Stimulated activated effector memory CD8-positive, alpha-beta T cell treated with anti-CD3 and anti-CD28 coated beads, Interleukin-12 subunit alpha, Interleukin-12 subunit beta, amount 100 ng/mL, for 72 hours (primary cell): ENCODE data around the gene ARVCF.

Experiments used
- ATAC-seq: fragments of 150-1000 bp; cut with Tn5 transposase; 2 replicates; pipeline ENCODE4 v1.10.0; 2021
- DNase-seq, 2 donors: peaks; one replicate each; pipeline ENCODE4 v3.0.0; 2021 to 2022; ENCODE audit warnings: low spot score in 2 of 2
- H3K27ac Mint-ChIP-seq: one replicate; pipeline ENCODE4 v1.8.0; 2022; ENCODE audit warnings: mild to moderate bottlenecking, mixed read lengths
- H3K36me3 Mint-ChIP-seq: one replicate; pipeline ENCODE4 v1.8.0; 2022; ENCODE audit warnings: mild to moderate bottlenecking, mixed read lengths
- H3K4me1 Mint-ChIP-seq: one replicate; pipeline ENCODE4 v1.8.0; 2022; ENCODE audit warnings: mixed read lengths
- H3K4me3 Mint-ChIP-seq: one replicate; pipeline ENCODE4 v1.8.0; 2022; ENCODE audit warnings: mild to moderate bottlenecking, mixed read lengths
- H3K9me3 Mint-ChIP-seq: one replicate; pipeline ENCODE4 v1.8.0; 2022; ENCODE audit warnings: mixed read lengths

The ARVCF gene

GRCh38 chr22:19972652-19973550 is 43.7 kb downstream of the ARVCF start:
- ATAC-seq (no peak), DNase-seq (no peak)
- H3K27ac Mint-ChIP-seq, result no peak overlapping the region
- peaks cover 6% of the 10 kb centered on the region for H3K36me3 Mint-ChIP-seq
- H3K9me3 Mint-ChIP-seq, result no peaks in the 10 kb centered on the region
- peaks cover 27% of the 10 kb centered on the region for H3K4me1 Mint-ChIP-seq
- no peak overlapping the region for H3K4me3 Mint-ChIP-seq

- DNase-seq, result no peak
- H3K4me3 Mint-ChIP-seq, result no peak overlapping the region
- H3K4me1 Mint-ChIP-seq, result peaks cover 27% of the 10 kb centered on the region
- H3K27ac Mint-ChIP-seq, result peak overlapping the region; percentile 86
- no peaks in the 10 kb centered on the region for H3K9me3 Mint-ChIP-seq
- no peak for ATAC-seq
- peaks cover 7% of the 10 kb centered on the region for H3K36me3 Mint-ChIP-seq
Observed at GRCh38 chr22:19972251-19972650, 44.4 kb downstream of the ARVCF start.

DNA sequence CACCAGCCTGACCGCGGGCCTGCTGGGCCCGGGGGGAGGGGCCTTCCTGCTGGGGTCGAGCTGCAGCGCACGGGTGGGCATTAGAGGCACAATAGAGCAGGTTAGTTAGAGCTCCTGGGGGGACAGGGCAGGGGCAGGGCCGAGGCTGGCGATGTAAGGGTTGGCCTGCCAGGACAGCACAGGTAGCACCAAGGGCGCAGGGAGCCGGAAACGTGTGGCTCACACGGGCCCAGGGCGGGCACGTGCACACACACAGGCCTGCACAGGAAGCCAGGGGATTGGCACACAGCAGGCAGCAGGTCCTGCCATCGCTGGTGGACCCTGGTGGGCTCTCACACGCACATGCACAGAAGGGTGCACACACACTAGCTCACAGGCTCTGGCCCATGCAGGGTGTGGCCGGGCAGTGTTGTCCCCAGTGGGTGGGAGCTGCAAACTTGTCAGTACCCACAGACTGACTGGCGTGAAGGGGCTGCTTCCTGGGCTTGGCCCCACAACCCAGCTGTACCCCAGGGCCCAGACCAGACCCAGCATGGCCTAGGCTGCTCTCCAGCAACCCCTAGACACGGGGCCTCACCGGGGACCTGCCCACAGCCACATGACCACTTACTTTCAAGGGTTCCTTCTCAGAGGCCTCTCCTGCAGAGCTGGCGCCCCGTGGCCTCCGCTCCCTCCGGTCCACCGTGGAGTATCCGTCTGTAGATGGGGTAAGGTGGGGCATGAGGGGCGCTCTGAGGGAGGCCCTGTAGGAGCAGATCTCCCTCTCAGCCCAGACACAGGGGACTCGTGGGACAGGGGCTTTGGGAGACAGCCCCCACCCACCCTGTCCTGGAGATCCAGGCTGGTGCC is 45.1 kb downstream of the ARVCF start:
- no peak for DNase-seq
- Mint-ChIP-seq H3K27ac (peak overlapping the region; percentile 86), H3K4me1 (peaks cover 32% of the 10 kb centered on the region), H3K9me3 (no peaks in the 10 kb centered on the region), H3K4me3 (no peak overlapping the region), H3K36me3 (peaks cover 15% of the 10 kb centered on the region)
- ATAC-seq, result no peak

- no peaks in the 10 kb centered on the region for H3K9me3 Mint-ChIP-seq
- H3K4me1 Mint-ChIP-seq, result peaks cover 32% of the 10 kb centered on the region
- no peak overlapping the region for H3K4me3 Mint-ChIP-seq
- DNase-seq (peak; percentile 81 to 90), ATAC-seq (peak; percentile 79)
- H3K36me3 Mint-ChIP-seq, result peaks cover 20% of the 10 kb centered on the region
- H3K27ac Mint-ChIP-seq, result peak overlapping the region; percentile 58
Observed at GRCh38 chr22:19970479-19971275, 45.9 kb downstream of the ARVCF start.

DNA sequence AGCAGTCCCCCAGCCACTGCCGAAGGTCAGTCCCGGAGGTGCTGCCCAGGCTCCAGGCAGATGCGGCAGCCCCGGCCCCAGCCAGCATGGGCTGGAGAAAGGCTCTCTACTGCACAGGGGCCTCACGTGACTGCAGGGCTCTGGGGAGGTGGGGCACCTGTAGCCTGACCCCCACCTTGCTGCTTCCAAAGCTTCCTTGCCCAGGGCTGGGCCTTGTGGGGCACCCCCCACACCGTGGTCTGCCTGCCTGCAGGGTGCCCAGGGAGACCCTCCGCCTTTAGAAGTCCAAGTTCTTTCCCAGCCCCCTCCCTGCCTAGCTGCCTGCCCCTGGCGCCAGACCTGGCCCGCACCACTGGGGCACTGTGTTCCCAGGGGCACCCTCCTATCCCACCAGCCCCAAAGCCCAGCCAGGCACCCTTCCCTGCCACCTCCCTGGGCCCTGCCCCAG is 46.6 kb downstream of the ARVCF start:
- Mint-ChIP-seq H3K4me3 (no peak overlapping the region), H3K36me3 (peaks cover 21% of the 10 kb centered on the region), H3K4me1 (peaks cover 27% of the 10 kb centered on the region), H3K9me3 (no peaks in the 10 kb centered on the region), H3K27ac (peak overlapping the region; percentile 58)
- DNase-seq, result no peak
- ATAC-seq, result no peak

DNA sequence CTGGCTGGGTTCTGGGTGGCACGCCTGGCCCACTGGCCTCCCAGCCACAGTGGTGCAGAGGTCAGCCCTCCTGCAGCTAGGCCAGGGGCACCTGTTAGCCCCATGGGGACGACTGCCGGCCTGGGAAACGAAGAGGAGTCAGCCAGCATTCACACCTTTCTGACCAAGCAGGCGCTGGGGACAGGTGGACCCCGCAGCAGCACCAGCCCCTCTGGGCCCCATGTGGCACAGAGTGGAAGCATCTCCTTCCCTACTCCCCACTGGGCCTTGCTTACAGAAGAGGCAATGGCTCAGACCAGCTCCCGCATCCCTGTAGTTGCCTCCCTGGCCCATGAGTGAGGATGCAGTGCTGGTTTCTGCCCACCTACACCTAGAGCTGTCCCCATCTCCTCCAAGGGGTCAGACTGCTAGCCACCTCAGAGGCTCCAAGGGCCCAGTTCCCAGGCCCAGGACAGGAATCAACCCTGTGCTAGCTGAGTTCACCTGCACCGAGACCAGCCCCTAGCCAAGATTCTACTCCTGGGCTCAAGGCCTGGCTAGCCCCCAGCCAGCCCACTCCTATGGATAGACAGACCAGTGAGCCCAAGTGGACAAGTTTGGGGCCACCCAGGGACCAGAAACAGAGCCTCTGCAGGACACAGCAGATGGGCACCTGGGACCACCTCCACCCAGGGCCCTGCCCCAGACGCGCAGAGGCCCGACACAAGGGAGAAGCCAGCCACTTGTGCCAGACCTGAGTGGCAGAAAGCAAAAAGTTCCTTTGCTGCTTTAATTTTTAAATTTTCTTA is 47.3 kb downstream of the ARVCF start:
- Mint-ChIP-seq H3K4me3 (no peak overlapping the region), H3K4me1 (peaks cover 21% of the 10 kb centered on the region), H3K36me3 (peaks cover 28% of the 10 kb centered on the region), H3K27ac (no peak overlapping the region), H3K9me3 (no peaks in the 10 kb centered on the region)
- ATAC-seq, result no peak
- DNase-seq, result no peak

- H3K27ac Mint-ChIP-seq, result no peak overlapping the region
- ATAC-seq, result no peak
- peaks cover 21% of the 10 kb centered on the region for H3K4me1 Mint-ChIP-seq
- no peak for DNase-seq
- no peaks in the 10 kb centered on the region for H3K9me3 Mint-ChIP-seq
- peaks cover 29% of the 10 kb centered on the region for H3K36me3 Mint-ChIP-seq
- no peak overlapping the region for H3K4me3 Mint-ChIP-seq
Observed at GRCh38 chr22:19968450-19968891, 48.2 kb downstream of the ARVCF start.

GRCh38 chr22:19967850-19968449 is 48.7 kb downstream of the ARVCF start:
- H3K27ac Mint-ChIP-seq, result no peak overlapping the region
- DNase-seq, result no peak
- no peaks in the 10 kb centered on the region for H3K9me3 Mint-ChIP-seq
- no peak for ATAC-seq
- no peak overlapping the region for H3K4me3 Mint-ChIP-seq
- peaks cover 26% of the 10 kb centered on the region for H3K4me1 Mint-ChIP-seq
- peaks cover 29% of the 10 kb centered on the region for H3K36me3 Mint-ChIP-seq

- H3K4me1 Mint-ChIP-seq, result peaks cover 26% of the 10 kb centered on the region
- no peak overlapping the region for H3K4me3 Mint-ChIP-seq
- no peak for ATAC-seq
- no peaks in the 10 kb centered on the region for H3K9me3 Mint-ChIP-seq
- H3K36me3 Mint-ChIP-seq, result peaks cover 29% of the 10 kb centered on the region
- DNase-seq, result no peak
- H3K27ac Mint-ChIP-seq, result peak overlapping the region; percentile 81
Observed at GRCh38 chr22:19966908-19967750, 49.5 kb downstream of the ARVCF start.

DNA sequence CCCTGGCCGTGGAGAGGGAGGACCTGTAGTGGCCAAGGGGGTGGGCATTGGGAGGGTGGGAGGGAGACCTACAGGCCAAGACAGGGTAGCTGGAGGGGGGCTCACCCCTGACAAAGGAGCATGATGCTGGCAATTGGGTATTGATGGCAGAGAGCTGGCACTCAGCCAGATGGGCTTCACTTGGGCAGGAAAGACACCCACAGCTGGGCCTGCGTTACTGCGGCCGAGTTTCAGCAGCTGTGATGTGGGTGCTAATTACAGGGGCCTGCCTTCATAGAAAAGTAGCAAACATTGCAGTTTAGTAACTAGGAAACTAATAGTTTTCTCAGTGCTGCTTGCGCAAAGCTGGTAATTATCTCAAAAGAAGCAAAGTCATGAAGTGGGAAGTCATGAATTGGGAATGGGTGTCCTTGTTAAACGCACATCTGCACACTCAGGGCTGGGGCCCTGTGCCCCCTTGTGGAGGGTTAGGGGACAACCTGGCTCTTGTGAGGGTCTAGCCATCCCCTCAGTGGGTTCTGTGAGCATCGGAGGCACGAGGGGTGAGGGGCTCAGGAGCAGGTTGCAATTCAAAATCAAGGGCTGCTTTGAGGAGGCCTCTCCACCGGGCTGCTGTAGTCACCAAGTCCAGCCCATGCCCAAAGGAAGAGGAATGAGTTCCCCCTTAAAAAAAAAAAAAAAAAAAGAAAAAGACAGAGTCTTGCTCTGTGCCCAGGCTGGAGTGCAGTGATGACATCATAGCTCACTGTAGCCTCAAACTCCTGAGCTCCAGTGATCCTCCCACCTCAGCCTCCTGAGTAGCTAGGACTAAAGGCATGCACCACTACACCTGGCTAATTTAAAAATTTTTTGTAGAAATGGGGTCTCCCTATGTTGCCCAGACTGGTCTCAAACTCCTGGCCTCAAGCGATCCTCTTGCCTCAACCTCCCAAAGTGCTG is 50.6 kb downstream of the ARVCF start:
- H3K4me1 Mint-ChIP-seq, result peaks cover 20% of the 10 kb centered on the region
- no peak overlapping the region for H3K4me3 Mint-ChIP-seq
- no peaks in the 10 kb centered on the region for H3K9me3 Mint-ChIP-seq
- no peak for ATAC-seq
- H3K27ac Mint-ChIP-seq, result peak overlapping the region; percentile 81
- DNase-seq, result no peak
- H3K36me3 Mint-ChIP-seq, result peaks cover 29% of the 10 kb centered on the region

DNA sequence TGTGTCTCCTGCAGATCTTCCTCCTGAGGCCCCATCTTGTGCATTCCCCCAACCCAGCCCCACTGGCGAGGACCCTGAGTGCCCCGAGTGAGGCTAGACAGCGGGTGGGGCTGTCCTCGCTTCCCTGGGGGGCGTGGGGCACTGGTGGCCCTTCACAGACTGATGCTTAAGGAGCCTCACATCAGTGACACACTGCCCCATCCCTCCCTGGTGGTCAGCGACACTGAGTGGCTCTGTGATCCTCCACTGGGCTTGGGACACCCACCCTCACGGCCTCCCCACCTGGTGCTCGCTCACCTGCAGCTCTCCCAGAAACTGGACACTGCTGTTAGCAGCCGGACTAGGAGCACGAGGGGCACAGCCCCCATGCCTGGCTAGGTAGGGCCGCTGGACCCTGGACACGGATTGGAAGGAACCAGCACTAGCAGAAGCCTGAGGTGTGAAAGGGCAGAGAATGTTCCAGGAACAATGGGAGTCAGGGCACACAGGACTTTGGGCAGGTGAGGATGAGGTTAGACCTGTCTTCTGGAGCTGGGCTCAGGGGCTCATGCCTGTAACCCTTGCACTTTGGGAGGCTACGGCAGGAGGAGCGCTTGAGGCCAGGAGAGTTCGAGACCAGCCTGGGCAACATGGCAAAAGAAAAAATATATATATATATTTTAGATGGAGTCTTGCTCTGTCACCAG is 51.8 kb downstream of the ARVCF start:
- H3K4me1 Mint-ChIP-seq, result peaks cover 18% of the 10 kb centered on the region
- H3K9me3 Mint-ChIP-seq, result no peaks in the 10 kb centered on the region
- ATAC-seq, result no peak
- no peak for DNase-seq
- peaks cover 23% of the 10 kb centered on the region for H3K36me3 Mint-ChIP-seq
- H3K4me3 Mint-ChIP-seq, result no peak overlapping the region
- H3K27ac Mint-ChIP-seq, result peak overlapping the region; percentile 37
